DMS153 treated with DMSO at 0.1 percent for 48 hours (cell line): ENCODE measurements around the gene LRRC10B.
"Not testable (repeated sequence)": the region's sequence is repeated elsewhere in the genome, so short reads cannot be mapped to it uniquely, and the experiment has no call there.

Source experiments
- DNase-seq: peaks from one replicate; lab custom pipeline; 2025; ENCODE audit not compliant: unreplicated experiment; lab: John Stamatoyannopoulos, UW

Gene LRRC10B

GRCh38 chr11:61507962-61508861 lies at the start of gene LRRC10B:
LRRC10B (plus strand) TSS chr11:61508749; CDS start chr11:61508999, 250 bp downstream.
- DNase-seq = peak; percentile 19

GRCh38 chr11:61460474-61460881 lies 48.1 kb upstream of the LRRC10B start:
- DNase-seq = no peak

DNA sequence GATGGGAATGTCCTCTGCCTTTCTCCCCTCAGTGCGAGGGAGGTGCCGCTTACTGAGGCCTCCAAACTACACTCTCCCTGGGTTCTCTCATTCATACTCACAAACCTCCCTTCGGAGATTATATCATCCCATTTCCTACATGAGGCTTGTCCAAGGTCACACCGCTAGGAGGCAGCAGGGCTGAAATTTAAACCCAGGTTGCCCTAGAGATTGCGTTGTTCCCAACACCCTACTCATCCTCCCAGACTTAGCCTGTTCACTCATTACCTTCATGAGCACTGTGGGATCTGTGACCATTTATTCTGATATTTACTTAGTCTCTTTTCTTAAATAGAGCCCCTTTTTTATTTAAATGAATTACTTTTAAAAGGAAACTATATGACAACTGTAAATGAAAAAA lies 47.6 kb upstream of the LRRC10B start:
- DNase-seq = no peak

- not testable (repeated sequence) for DNase-seq
Measured at GRCh38 chr11:61467602-61468001, 40.9 kb upstream of the LRRC10B start.

DNA sequence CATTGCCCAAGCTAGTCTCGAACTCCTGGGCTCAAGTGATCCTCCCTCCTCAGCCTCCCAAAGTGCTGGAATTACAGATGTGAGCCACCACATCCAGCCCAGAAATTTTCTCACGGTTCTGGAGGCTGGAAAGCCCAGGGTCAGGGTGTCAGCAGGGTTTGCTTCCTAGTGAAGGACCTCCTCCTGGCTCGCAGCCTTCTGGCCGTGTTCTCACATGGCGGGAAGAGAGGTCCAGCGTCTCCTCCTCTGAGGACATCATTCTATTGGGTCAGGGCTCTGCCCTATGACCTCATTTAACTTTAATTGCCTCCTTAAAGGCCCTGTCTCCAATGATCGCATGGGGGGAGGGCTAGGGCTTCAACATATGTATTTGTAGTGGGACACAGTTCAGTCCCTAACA lies 40.5 kb upstream of the LRRC10B start:
- no peak for DNase-seq

- DNase-seq = no peak
Measured at GRCh38 chr11:61472282-61472681, 36.3 kb upstream of the LRRC10B start.

DNA sequence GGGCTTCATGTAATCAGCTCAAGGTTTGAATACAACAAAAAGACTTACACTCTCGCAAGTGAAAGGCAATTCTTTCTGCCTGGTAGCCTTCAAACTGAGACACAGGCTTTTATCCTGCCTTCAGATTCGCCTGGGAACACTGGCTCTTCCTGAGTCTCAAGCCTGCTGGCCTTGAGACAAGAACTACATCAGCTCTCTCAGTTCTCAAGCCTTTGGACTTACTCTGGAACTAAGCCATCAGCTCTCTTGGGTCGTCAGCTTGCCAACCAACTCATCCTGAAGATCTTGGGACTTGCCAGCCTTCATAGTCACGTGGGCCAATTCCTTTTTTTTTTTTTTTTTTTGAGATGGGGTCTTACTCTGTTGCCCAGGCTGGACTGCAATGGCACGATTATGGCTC lies 35.7 kb upstream of the LRRC10B start:
- DNase-seq = no peak

- DNase-seq = no peak
Measured at GRCh38 chr11:61473370-61474012, 35.1 kb upstream of the LRRC10B start.

- DNase-seq = no peak
Measured at GRCh38 chr11:61474013-61474643, 34.4 kb upstream of the LRRC10B start.

GRCh38 chr11:61475433-61475832 lies 33.1 kb upstream of the LRRC10B start:
- no peak for DNase-seq

GRCh38 chr11:61476371-61476770 lies 32.2 kb upstream of the LRRC10B start:
- no peak for DNase-seq

DNA sequence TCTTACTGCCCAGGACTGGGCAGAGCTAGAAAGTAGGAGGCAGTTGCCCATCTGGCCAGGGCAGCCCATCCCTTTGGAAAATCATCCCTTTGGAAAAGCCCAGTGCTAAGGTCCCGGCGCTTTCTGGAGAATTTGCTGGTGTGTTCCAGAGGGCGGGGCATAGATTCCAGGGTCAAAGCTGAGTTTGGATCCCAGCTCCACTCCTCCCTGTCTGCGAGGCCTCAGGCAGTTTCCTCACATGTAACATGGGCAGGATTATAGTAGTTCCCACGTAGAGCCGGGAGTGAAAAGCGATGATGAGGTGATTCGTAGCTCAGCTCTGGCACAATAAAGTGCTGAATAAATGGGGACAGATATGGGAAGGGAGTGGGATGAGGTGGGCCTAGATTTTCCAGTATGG lies 31.4 kb upstream of the LRRC10B start:
- no peak for DNase-seq

- peak; percentile 18 for DNase-seq
Measured at GRCh38 chr11:61477727-61478148, 30.8 kb upstream of the LRRC10B start.

GRCh38 chr11:61479360-61480058 lies 29.0 kb upstream of the LRRC10B start:
- DNase-seq = not testable (repeated sequence)

- DNase-seq = no peak
Measured at GRCh38 chr11:61480261-61480993, 28.1 kb upstream of the LRRC10B start.

- DNase-seq = peak; percentile 82
Measured at GRCh38 chr11:61480994-61481335, 27.6 kb upstream of the LRRC10B start.

- DNase-seq = no peak
Measured at GRCh38 chr11:61481806-61482205, 26.7 kb upstream of the LRRC10B start.

- DNase-seq = no peak
Measured at GRCh38 chr11:61482513-61482912, 26.0 kb upstream of the LRRC10B start.

- no peak for DNase-seq
Measured at GRCh38 chr11:61484541-61484940, 24.0 kb upstream of the LRRC10B start.

- no peak for DNase-seq
Measured at GRCh38 chr11:61485080-61485479, 23.5 kb upstream of the LRRC10B start.
